ENCODE measurements around the gene MED23.

The MED23 gene

DNA sequence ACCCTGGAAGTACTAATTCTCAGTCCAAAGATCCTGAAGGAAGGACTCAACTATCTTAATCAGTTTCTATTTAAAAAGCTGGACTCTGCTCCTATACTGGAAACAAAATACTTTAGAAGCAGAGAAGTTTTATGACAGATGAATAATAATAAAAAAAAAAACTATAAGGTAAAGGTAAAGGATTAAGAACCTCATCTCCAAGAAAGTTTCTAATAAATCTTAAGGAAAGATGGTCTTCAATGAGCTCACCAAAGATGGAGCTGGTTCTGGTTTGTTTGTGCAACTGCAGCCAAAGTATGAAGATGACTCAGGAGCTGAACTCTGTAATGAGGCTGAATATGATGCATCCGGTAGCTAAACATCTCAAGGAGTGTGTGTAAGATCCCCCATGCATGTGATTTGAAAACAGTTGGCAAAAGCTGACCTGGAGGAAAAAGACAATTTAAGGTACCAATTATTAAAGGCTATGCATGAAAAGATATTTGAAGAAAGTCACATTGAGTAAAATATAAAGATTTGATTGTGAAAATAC is 25.2 kb downstream of the MED23 start:
- TF ChIP-seq, protein P1, sequence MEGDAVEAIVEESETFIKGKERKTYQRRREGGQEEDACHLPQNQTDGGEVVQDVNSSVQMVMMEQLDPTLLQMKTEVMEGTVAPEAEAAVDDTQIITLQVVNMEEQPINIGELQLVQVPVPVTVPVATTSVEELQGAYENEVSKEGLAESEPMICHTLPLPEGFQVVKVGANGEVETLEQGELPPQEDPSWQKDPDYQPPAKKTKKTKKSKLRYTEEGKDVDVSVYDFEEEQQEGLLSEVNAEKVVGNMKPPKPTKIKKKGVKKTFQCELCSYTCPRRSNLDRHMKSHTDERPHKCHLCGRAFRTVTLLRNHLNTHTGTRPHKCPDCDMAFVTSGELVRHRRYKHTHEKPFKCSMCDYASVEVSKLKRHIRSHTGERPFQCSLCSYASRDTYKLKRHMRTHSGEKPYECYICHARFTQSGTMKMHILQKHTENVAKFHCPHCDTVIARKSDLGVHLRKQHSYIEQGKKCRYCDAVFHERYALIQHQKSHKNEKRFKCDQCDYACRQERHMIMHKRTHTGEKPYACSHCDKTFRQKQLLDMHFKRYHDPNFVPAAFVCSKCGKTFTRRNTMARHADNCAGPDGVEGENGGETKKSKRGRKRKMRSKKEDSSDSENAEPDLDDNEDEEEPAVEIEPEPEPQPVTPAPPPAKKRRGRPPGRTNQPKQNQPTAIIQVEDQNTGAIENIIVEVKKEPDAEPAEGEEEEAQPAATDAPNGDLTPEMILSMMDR (conservative IDR thresholded peaks at IDR 0.05; ENCODE audit: low read depth, low read length): no peak
- peak; percentile 97 for DNase-seq (ENCODE audit: low read depth)
- no peak overlapping the region for H3K4me3 ChIP-seq (ENCODE audit: low read depth, low read length)

DNA sequence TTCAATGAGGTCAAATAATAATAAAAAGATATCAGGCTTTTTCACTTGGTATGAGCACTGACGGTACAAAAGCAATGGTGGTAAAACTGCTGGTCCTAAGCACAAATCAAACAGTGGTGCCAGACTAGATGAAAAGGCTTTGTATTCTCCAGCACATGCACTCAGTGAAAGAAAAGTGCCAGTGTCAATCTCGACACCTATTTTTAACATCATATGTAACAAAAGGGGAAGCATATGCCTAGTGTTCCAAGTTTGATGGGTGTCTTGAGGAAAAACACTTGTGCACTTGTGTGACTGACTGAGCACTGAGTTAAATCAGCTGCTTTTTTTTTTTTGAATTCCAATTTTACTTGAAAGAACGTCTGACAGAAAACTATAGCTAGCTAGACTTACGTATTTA is 27.3 kb downstream of the MED23 start:
- no peak for DNase-seq (ENCODE audit: low read depth)
- TF ChIP-seq, protein P1 (conservative IDR thresholded peaks at IDR 0.05; ENCODE audit: low read depth, low read length): no peak
- H3K4me3 ChIP-seq (ENCODE audit: low read depth, low read length): no peak overlapping the region

DNA sequence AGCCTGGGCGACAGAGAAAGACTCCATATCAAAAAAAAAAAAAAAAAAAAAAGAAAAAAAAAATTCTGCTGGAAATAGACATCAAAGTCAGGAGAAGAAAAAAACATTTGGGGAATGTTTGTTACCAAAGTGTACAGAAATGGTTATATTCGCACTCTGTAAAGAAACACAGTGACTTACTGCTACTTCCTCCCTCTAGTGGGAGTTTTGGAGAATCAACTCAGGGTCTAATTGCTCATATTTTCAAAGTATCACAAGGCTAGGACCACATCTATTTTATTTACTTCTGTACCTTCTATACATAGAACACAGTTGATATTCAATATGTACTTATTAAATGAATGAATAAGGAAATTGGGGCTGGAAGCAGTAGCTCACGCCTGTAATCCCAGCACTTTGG is 30.6 kb downstream of the MED23 start:
- TF ChIP-seq, protein P1 (conservative IDR thresholded peaks at IDR 0.05; ENCODE audit: low read depth, low read length): peak; percentile 48
- DNase-seq (ENCODE audit: low read depth): peak; percentile 45
- no peak overlapping the region for H3K4me3 ChIP-seq (ENCODE audit: low read depth, low read length)

DNA sequence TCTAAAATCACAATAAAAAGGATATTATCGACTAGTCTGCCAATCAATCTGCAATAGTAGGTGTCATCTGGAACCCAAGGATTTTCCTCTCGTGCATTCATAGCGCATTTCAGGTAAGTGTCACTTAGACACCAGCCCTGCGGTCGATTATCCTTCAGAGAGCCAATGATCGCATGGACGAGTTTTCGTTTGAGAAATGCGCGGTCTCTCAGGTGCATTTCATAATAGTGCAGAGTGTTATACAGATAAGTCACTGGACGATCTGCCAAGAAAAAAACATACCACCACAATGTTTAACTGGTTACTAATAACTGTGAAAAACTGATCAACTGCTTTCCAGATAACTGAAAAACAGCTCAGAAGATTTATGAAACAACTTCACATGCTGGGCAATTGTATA is 34.0 kb downstream of the MED23 start:
- DNase-seq (ENCODE audit: low read depth): no peak
- TF ChIP-seq, protein P1 (conservative IDR thresholded peaks at IDR 0.05; ENCODE audit: low read depth, low read length): no peak
- no peak overlapping the region for H3K4me3 ChIP-seq (ENCODE audit: low read depth, low read length)

DNA sequence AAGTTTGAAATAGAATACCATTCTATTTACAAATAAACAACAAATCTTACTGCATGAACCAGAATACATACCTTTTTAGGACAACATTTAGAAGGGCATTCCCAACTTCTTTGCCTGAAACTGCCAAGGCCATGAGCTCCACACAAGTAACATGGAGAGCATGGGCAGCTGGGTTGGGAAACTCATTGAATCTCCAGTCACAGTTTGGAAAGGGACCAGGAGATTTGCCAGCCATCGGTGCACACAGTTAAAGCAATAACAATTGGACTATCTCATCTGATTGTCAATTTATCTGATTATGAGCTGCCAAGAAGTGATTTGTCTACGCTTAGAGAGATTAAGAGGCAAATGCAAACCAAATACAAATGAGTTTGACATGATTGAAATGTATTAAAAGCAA is 35.1 kb downstream of the MED23 start:
- TF ChIP-seq, protein P1 (conservative IDR thresholded peaks at IDR 0.05; ENCODE audit: low read depth, low read length): no peak
- no peak overlapping the region for H3K4me3 ChIP-seq (ENCODE audit: low read depth, low read length)
- no peak for DNase-seq (ENCODE audit: low read depth)

DNA sequence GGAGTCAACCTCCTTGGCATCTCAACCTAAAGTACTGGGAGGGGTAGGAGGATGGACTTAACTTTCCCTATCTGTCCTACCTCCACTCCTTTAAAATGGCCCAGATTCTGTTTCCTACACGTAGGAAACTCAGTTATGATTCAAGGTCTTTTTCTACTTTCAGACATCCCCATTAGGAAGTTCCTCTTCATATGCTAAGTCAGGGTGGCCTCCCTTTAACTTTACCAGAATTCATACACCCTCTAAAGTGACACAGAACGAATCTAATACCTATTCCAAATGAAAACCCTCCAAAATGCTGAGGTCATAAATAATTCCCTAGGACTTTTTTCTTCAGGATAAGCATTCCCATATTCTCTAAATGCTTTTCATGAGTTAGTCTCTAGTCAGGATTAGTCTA is 39.4 kb downstream of the MED23 start:
- H3K4me3 ChIP-seq (ENCODE audit: low read depth, low read length): no peak overlapping the region
- no peak for DNase-seq (ENCODE audit: low read depth)
- TF ChIP-seq, protein P1 (conservative IDR thresholded peaks at IDR 0.05; ENCODE audit: low read depth, low read length): no peak

DNA sequence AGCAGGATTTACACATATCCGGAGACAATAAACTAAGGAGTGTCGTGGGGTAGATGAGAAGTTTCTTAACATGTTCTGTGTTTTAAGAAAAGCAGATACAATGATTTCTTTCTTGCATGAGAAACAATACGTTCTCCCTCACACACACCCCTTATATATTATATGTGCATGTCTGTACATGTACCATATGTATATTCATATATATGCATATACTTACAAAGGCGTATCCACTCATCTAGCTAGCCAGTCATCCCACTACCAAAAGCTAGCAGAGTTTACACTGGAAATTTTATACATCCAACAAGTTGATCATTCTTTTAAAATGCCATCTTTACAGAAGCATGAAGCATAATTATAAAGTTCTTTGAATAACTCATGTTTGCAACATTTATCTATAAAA is 40.1 kb downstream of the MED23 start:
- DNase-seq (ENCODE audit: low read depth): no peak
- no peak overlapping the region for H3K4me3 ChIP-seq (ENCODE audit: low read depth, low read length)
- TF ChIP-seq, protein P1 (conservative IDR thresholded peaks at IDR 0.05; ENCODE audit: low read depth, low read length): no peak
